ENCODE data around the gene NEAT1.

GRCh38 chr11:65382033-65382803 is 40.4 kb upstream of the NEAT1 start, which contains the start of gene SLC25A45:
- TF ChIP-seq ATF7 (IDR thresholded peaks at IDR 0.05) (peak; percentile 92), JUN (IDR thresholded peaks at IDR 0.05; ENCODE audit: borderline replicate concordance, low read depth, low read length) (peak; percentile 99), JUN (CRISPR knock-in tag; IDR thresholded peaks at IDR 0.05; ENCODE audit: borderline replicate concordance) (peak; percentile 96), MYC (IDR thresholded peaks at IDR 0.05; ENCODE audit: low read depth, low read length) (peak; percentile 88), MYC (CRISPR knock-in tag; IDR thresholded peaks at IDR 0.05; ENCODE audit: borderline replicate concordance, low read depth) (peak; percentile 74; the same call in 1 of the 2 replicates), REST (IDR thresholded peaks at IDR 0.05; ENCODE audit: borderline replicate concordance) (peak; percentile 89), REST (CRISPR knock-in tag; IDR thresholded peaks at IDR 0.05; ENCODE audit: low read depth) (peak; percentile 74), TBL1XR1 (IDR thresholded peaks at IDR 0.05; ENCODE audit: low read length in 2 of 2) (peak; percentile 12 to 81; a peak in 3 of 4 replicates), CREM (IDR thresholded peaks at IDR 0.05; ENCODE audit: low read depth) (peak; percentile 78), FOSL1 (tag; conservative IDR thresholded peaks at IDR 0.05) (peak; percentile 100), POLR2AphosphoS5 (IDR thresholded peaks at IDR 0.05; ENCODE audit: control insufficient read depth, insufficient read depth, low read depth, low read length) (no peak; the same call in 1 of the 2 replicates), HCFC1 (IDR thresholded peaks at IDR 0.05; ENCODE audit: low read depth, low read length) (peak; percentile 53), MAFF (IDR thresholded peaks at IDR 0.05; ENCODE audit: low read length) (no peak), CBX8 (IDR thresholded peaks at IDR 0.05; ENCODE audit: borderline replicate concordance, extremely low read depth, low read depth, low read length, poor library complexity, severe bottlenecking) (no peak)

Data from K562 (cell line).